OCI-LY3 (cell line): ENCODE measurements around the gene GTSE1.

ENCODE experiments used
- H2AFZ ChIP-seq: fragments of 200-600, 300-600 bp; shearing (Covaris generic); 2 replicates; pipeline ENCODE4 v1.6.0; 2014; ENCODE audit warnings: antibody characterized with exemption, low read depth, low read length
- H3K27ac ChIP-seq: fragments of 200-600, 300-600 bp; sonication (generic); 2 replicates; pipeline ENCODE4 v1.5.1; 2014; ENCODE audit warnings: mild to moderate bottlenecking, low read length, moderate library complexity, mixed read lengths
- H3K27me3 ChIP-seq: fragments of 200-600, 300-600 bp; sonication (generic); 2 replicates; pipeline ENCODE4 v1.6.1; 2014; ENCODE audit warnings: low read depth, low read length, mixed read lengths
- H3K36me3 ChIP-seq: fragments of 200-600, 300-600 bp; sonication (generic); replicated peaks from 2 replicates; pipeline ENCODE3; 2014; ENCODE audit warnings: low read depth, low read length, mixed read lengths
- H3K4me1 ChIP-seq: fragments of 300-600, 200-600 bp; sonication (generic); 2 replicates; pipeline ENCODE4 v1.6.1; 2014; ENCODE audit warnings: low read length, mixed read lengths
- H3K4me2 ChIP-seq: fragments of 200-600, 300-600 bp; sonication (generic); 2 replicates; pipeline ENCODE4 v1.6.1; 2014; ENCODE audit warnings: low read length, mixed read lengths
- H3K4me3 ChIP-seq: fragments of 300-600, 200-600 bp; sonication (generic); 2 replicates; pipeline ENCODE4 v1.5.1; 2014; ENCODE audit warnings: antibody characterized with exemption, mild to moderate bottlenecking, low read length, moderate library complexity
- H3K79me2 ChIP-seq: fragments of 300-600, 200-600 bp; shearing (Covaris generic); 2 replicates; pipeline ENCODE4 v1.6.1; 2014; ENCODE audit warnings: mild to moderate bottlenecking, low read length, mixed read lengths
- H3K9ac ChIP-seq: fragments of 300-600, 200-600 bp; shearing (Covaris generic); 2 replicates; pipeline ENCODE4 v1.6.0; 2014; ENCODE audit warnings: mild to moderate bottlenecking, low read length, moderate library complexity
- H3K9me3 ChIP-seq: fragments of 200-600, 300-600 bp; shearing (Covaris generic); 2 replicates; pipeline ENCODE4 v1.6.1; 2014; ENCODE audit warnings: low read length, mixed read lengths; ENCODE audit not compliant: insufficient read depth
- H4K20me1 ChIP-seq: fragments of 200-600, 300-600 bp; sonication (generic); 2 replicates; pipeline ENCODE4 v1.6.1; 2016; ENCODE audit warnings: low read length, mixed read lengths; ENCODE audit not compliant: insufficient read depth
- CTCF ChIP-seq: fragments of 200-600, 300-600 bp; sonication (generic); IDR thresholded peaks from 2 replicates; pipeline ENCODE4 v1.5.1; 2014; ENCODE audit warnings: antibody characterized with exemption, low read length, low read depth
- EZH2phosphoT487 ChIP-seq: fragments of 200-600 bp; shearing (Covaris generic); IDR thresholded peaks from 2 replicates; pipeline ENCODE4 v1.6.1; 2018; ENCODE audit warnings: antibody characterized with exemption, mixed run types, low read depth

Gene GTSE1

DNA sequence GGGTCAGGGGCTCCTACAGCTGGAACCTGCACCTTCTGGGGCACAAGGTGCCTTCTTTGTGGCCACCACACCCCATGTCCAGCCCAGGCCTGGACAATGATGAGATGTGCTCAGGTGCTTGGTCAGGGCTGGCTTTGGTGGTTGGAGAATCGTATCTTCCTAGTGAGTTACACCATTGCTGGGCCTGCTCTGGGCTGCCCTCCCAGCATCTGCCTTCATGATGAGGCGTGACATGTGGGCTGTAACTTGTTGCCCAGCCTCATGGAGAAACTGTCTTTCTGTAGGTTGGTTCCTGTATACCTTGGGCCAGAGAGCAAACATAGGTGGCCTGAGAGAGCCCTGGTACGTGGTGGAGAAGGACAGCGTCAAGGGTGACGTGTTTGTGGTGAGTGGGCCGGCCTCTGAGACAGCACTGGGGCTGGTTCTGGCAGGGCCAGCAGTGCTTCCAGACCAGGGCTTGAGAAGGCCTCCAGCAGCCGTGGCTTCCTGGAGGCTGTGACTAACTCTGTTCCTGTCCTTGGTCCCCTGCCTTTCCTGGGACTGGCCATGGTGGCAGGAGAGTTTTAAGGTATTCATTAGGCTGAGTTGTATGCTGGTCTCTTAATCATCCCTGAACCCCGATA, 56.9 kb downstream of the GTSE1 start:
- Histone ChIP-seq H3K27ac (no peak overlapping the region), H3K4me2 (no peak overlapping the region), H3K4me3 (no peak overlapping the region), H3K36me3 (peaks cover 61% of the 10 kb centered on the region), H3K27me3 (no peaks in the 10 kb centered on the region), H3K79me2 (peaks cover 5% of the 10 kb centered on the region; the same call in 1 of the 2 replicates), H3K9me3 (no peaks in the 10 kb centered on the region), H3K4me1 (peaks cover 10% of the 10 kb centered on the region), H2AFZ (no peak overlapping the region), H4K20me1 (peaks cover 4% of the 10 kb centered on the region), H3K9ac (no peak overlapping the region)
- TF ChIP-seq CTCF, result no peak
- TF ChIP-seq EZH2phosphoT487, result no peak

DNA sequence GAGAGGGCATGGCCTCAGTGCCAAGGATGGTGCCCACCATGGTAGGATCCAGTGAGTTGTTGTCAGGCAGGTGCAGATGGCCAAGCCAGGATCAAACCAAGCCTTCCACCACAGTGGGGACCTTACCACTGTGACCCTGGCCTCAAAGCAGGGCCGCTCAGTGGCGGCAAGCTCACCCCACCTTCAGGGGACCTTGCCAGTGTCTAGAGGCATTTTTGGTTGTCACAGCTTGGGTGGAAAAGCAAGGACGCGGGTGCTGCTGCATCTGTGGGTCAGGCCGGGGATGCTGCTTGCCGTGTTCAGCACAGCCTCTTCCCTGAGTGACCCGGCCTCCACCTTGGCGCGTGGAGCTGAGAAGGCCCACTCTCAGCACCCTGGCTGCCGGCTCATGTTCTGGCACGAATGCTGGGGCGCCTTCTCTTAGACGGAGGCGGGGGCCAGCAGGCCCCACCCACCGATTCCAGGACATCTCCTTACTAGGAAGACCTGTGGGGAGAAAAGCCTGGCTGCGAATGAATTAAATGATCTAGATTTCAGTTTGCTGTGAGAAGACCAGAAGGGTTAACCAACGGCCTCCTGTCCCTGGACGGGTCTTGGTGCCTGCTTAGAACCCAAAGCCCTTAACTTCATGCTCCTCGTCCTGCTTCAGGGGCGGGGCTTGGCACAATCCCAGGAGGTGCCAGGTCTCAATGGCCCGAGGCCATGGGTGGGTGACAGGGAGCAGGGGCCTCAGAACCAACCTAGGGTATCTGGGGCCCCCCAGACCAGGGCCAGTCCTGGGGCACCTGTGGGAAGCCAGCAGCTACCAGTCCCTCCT, 57.7 kb downstream of the GTSE1 start:
- H3K9ac ChIP-seq, result no peak overlapping the region
- peaks cover 5% of the 10 kb centered on the region; the same call in 1 of the 2 replicates for H3K79me2 ChIP-seq
- peaks cover 4% of the 10 kb centered on the region for H3K4me1 ChIP-seq
- H3K27me3 ChIP-seq, result no peaks in the 10 kb centered on the region
- peaks cover 4% of the 10 kb centered on the region for H4K20me1 ChIP-seq
- H3K36me3 ChIP-seq, result peaks cover 60% of the 10 kb centered on the region
- H3K4me2 ChIP-seq, result no peak overlapping the region
- no peaks in the 10 kb centered on the region for H3K9me3 ChIP-seq
- H3K27ac ChIP-seq, result no peak overlapping the region
- TF ChIP-seq CTCF, result no peak
- no peak for TF ChIP-seq EZH2phosphoT487
- H3K4me3 ChIP-seq, result no peak overlapping the region
- H2AFZ ChIP-seq, result no peak overlapping the region

DNA sequence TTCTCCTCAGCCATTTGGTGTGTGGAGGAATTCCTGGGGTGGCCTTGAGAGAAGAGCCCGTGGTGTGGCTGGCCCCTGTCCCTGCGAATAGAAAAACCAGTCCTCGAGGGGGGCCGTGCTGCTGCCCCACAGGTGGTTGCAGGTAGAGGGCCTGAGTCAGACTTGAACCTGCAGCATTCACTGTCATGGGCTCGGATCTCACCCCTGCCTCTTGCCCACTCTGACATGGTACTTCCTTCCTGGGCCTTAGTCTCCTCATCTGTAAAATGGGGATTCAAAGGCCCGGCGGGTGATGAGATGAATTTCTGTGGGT, 58.3 kb downstream of the GTSE1 start:
- no peak overlapping the region for H3K4me2 ChIP-seq
- no peak overlapping the region for H3K9ac ChIP-seq
- TF ChIP-seq CTCF (no peak), EZH2phosphoT487 (no peak)
- no peaks in the 10 kb centered on the region for H3K9me3 ChIP-seq
- H2AFZ ChIP-seq, result no peak overlapping the region
- no peak overlapping the region for H3K27ac ChIP-seq
- peaks cover 2% of the 10 kb centered on the region; the same call in 1 of the 2 replicates for H3K79me2 ChIP-seq
- no peaks in the 10 kb centered on the region for H3K27me3 ChIP-seq
- H4K20me1 ChIP-seq, result peaks cover 4% of the 10 kb centered on the region
- peaks cover 58% of the 10 kb centered on the region for H3K36me3 ChIP-seq
- H3K4me3 ChIP-seq, result no peak overlapping the region
- H3K4me1 ChIP-seq, result no peaks in the 10 kb centered on the region

DNA sequence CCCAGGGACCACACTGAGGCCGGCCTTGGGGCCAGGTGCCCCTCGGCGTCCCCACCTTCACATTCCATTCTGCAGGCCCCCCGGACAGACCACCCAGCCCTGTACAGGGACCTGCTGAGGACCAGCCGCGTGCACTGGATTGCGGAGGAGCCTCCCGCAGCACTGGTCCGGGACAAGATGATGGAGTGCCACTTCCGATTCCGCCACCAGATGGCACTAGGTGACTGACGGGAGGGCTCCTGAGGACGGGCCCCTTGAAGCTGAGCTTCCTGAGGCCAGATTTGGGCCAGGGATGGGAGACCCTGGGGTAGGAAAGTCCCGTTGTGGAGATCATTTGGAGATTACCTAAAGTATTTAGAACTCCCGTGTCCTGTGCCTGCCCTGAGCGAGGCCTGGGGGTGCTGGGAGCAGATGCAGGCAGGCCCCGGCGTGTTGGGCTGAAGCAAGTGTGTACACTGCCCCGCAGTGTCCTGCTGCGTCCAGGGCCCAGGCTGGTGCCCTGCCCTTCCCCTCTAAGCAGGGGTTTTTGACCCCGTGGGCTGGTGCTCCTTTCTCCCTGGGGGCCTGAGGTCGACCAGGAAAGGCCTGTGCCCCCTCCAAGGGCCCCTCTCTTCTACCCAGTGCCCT, 58.8 kb downstream of the GTSE1 start:
- TF ChIP-seq EZH2phosphoT487, result no peak
- TF ChIP-seq CTCF, result peak; percentile 93
- Histone ChIP-seq H3K27me3 (no peaks in the 10 kb centered on the region), H3K4me3 (no peak overlapping the region), H3K79me2 (no peaks in the 10 kb centered on the region), H3K9ac (no peak overlapping the region), H3K9me3 (no peaks in the 10 kb centered on the region), H2AFZ (no peak overlapping the region), H4K20me1 (peaks cover 4% of the 10 kb centered on the region), H3K4me1 (no peaks in the 10 kb centered on the region), H3K36me3 (peaks cover 58% of the 10 kb centered on the region), H3K27ac (no peak overlapping the region), H3K4me2 (no peak overlapping the region)
